Measurements from ENCODE around the gene NOS3. TPM values are rescaled to one million over a fixed set of nuclear protein-coding genes. Genes with fewer than 3 reads are reported as not detected.
A peak's percentile ranks its signal among the peaks of the same experiment; 100 is the strongest.

NOS3 gene
- total RNA-seq, 1 donor from 2014 or later: 1.7 TPM

- TF ChIP-seq CTCF (conservative IDR thresholded peaks at IDR 0.05): no peak
- Mint-ChIP-seq H3K4me3 (peak overlapping the region; percentile 78), H3K9me3 (no peaks in the 10 kb centered on the region), H3K27ac (no peak overlapping the region), H3K4me1 (ENCODE audit: unreplicated experiment) (peaks cover 22% of the 10 kb centered on the region), H3K27me3 (no peaks in the 10 kb centered on the region), H3K36me3 (no peaks in the 10 kb centered on the region)
- peak; percentile 86 for DNase-seq (ENCODE audit: extremely low spot score, unreplicated experiment)
Observed at GRCh38 chr7:151062399-151063211, 71.8 kb downstream of the NOS3 start.

- no peak for DNase-seq (ENCODE audit: extremely low spot score, unreplicated experiment)
- Mint-ChIP-seq H3K4me3 (peak overlapping the region; percentile 61), H3K27me3 (no peaks in the 10 kb centered on the region), H3K4me1 (ENCODE audit: unreplicated experiment) (peaks cover 22% of the 10 kb centered on the region), H3K27ac (peak overlapping the region; percentile 70), H3K36me3 (no peaks in the 10 kb centered on the region), H3K9me3 (no peaks in the 10 kb centered on the region)
- no peak for TF ChIP-seq CTCF (conservative IDR thresholded peaks at IDR 0.05)
Observed at GRCh38 chr7:151063212-151063561, 72.4 kb downstream of the NOS3 start.

Other genes with a start within 250 kb of the NOS3 start
- gene TMEM176B, start 190.7 kb upstream of the NOS3 start, total RNA-seq (ENCODE audit: low replicate concordance): 72.9 and 98.5 TPM in 2 replicates
- gene TMEM176A, start 190.2 kb upstream of the NOS3 start, total RNA-seq (ENCODE audit: low replicate concordance): 90.1 and 106 TPM in 2 replicates
- 21.4 and 26.2 TPM in 2 replicates for gene AOC1, start 138.5 kb upstream of the NOS3 start, total RNA-seq (ENCODE audit: low replicate concordance)
- 8.0 and 10.0 TPM in 2 replicates for gene KCNH2, start 12.7 kb upstream of the NOS3 start, total RNA-seq (ENCODE audit: low replicate concordance)
- gene ATG9B, start 33.5 kb downstream of the NOS3 start, total RNA-seq (ENCODE audit: low replicate concordance): 33.8 and 53.2 TPM in 2 replicates
- gene ABCB8, start 37.4 kb downstream of the NOS3 start, total RNA-seq (ENCODE audit: low replicate concordance): 32.7 and 45.5 TPM in 2 replicates
- 2.2 and 4.4 TPM in 2 replicates for gene ASIC3, start 57.5 kb downstream of the NOS3 start, total RNA-seq (ENCODE audit: low replicate concordance)
- gene CDK5, start 66.9 kb downstream of the NOS3 start, total RNA-seq (ENCODE audit: low replicate concordance): 20.4 and 20.5 TPM in 2 replicates
- 144 and 150 TPM in 2 replicates for gene SLC4A2, start 68.6 kb downstream of the NOS3 start, total RNA-seq (ENCODE audit: low replicate concordance)
- 100 and 118 TPM in 2 replicates for gene FASTK, start 89.8 kb downstream of the NOS3 start, total RNA-seq (ENCODE audit: low replicate concordance)
- gene TMUB1, start 92.5 kb downstream of the NOS3 start, total RNA-seq (ENCODE audit: low replicate concordance): 37.9 and 41.7 TPM in 2 replicates
- gene AGAP3, start 95.5 kb downstream of the NOS3 start, total RNA-seq (ENCODE audit: low replicate concordance): 95.9 and 114 TPM in 2 replicates
- gene GBX1, start 176.7 kb downstream of the NOS3 start, total RNA-seq (ENCODE audit: low replicate concordance): 0.26 and 0.41 TPM in 2 replicates
- not detected in 2 replicates for gene ASB10, start 196.2 kb downstream of the NOS3 start, total RNA-seq (ENCODE audit: low replicate concordance)
- not detected in 2 replicates for gene H2BK1, start 219.5 kb downstream of the NOS3 start, total RNA-seq (ENCODE audit: low replicate concordance)
- 35.9 and 46.5 TPM in 2 replicates for gene ABCF2, start 236.2 kb downstream of the NOS3 start, total RNA-seq (ENCODE audit: low replicate concordance)
- gene CHPF2, start 241.5 kb downstream of the NOS3 start, total RNA-seq (ENCODE audit: low replicate concordance): 44.4 and 54.7 TPM in 2 replicates

All from type B pancreatic cell (in vitro differentiated cells).